ENCODE results near the gene CLIC3. TPM values are rescaled to one million over a fixed set of nuclear protein-coding genes. Genes with fewer than 3 reads are reported as not detected.

CLIC3 gene
- total RNA-seq, 4 donors from 2014 or later, result 0.36 TPM; not detected in 3

GRCh38 chr9:136963751-136964150 lies 32.6 kb downstream of the CLIC3 start:
- no peak overlapping the region for H3K4me3 ChIP-seq
- no peaks in the 10 kb centered on the region for H3K36me3 ChIP-seq
- no peaks in the 10 kb centered on the region for H3K4me1 ChIP-seq
- DNase-seq, result no peak
- no peaks in the 10 kb centered on the region for H3K9me3 ChIP-seq
- intact Hi-C loops (cut with DNase I; ENCODE audit: low total_unique reads) (no loop called here), in situ Hi-C loops (cut with MboI; ENCODE audit: low sequenced_read_pairs in 4 of 4) (no loop called here)
- TF ChIP-seq POLR2A (IDR thresholded peaks at IDR 0.05) (no peak), CTCF (IDR thresholded peaks at IDR 0.05 in 4 of 5, conservative IDR thresholded peaks at IDR 0.05 in 1 of 5) (no peak)
- no peak for ATAC-seq
- H3K27ac ChIP-seq, result no peak overlapping the region
- H3K27me3 ChIP-seq, result peaks cover 0 to 6% (median 0%) of the 10 kb centered on the region in 3 donors

- no peaks in the 10 kb centered on the region for H3K4me1 ChIP-seq
- ATAC-seq, result no peak
- in situ Hi-C loops (cut with MboI; ENCODE audit: low sequenced_read_pairs in 4 of 4), result no loop called here
- no peak for TF ChIP-seq CTCF (IDR thresholded peaks at IDR 0.05 in 4 of 5, conservative IDR thresholded peaks at IDR 0.05 in 1 of 5)
- no peak for TF ChIP-seq POLR2A (IDR thresholded peaks at IDR 0.05)
- no peaks in the 10 kb centered on the region for H3K9me3 ChIP-seq
- H3K27me3 ChIP-seq, result peaks cover 0 to 6% (median 0%) of the 10 kb centered on the region in 3 donors
- no peaks in the 10 kb centered on the region for H3K36me3 ChIP-seq
- no peak overlapping the region for H3K27ac ChIP-seq
- intact Hi-C loops (cut with DNase I; ENCODE audit: low total_unique reads), result no loop called here
- DNase-seq, result no peak
- H3K4me3 ChIP-seq, result no peak overlapping the region
Observed at GRCh38 chr9:136963341-136963740, 33.0 kb downstream of the CLIC3 start.

- H3K9me3 ChIP-seq, result no peaks in the 10 kb centered on the region
- no peak for TF ChIP-seq CTCF (IDR thresholded peaks at IDR 0.05 in 4 of 5, conservative IDR thresholded peaks at IDR 0.05 in 1 of 5)
- TF ChIP-seq POLR2A (IDR thresholded peaks at IDR 0.05), result no peak
- no peak overlapping the region for H3K4me3 ChIP-seq
- ATAC-seq (no peak), DNase-seq (no peak)
- no peaks in the 10 kb centered on the region for H3K4me1 ChIP-seq
- no peaks in the 10 kb centered on the region for H3K36me3 ChIP-seq
- H3K27me3 ChIP-seq, result peaks cover 0 to 6% (median 0%) of the 10 kb centered on the region in 3 donors
- in situ Hi-C loops (cut with MboI; ENCODE audit: low sequenced_read_pairs in 4 of 4) (no loop called here), intact Hi-C loops (cut with DNase I; ENCODE audit: low total_unique reads) (no loop called here)
- no peak overlapping the region for H3K27ac ChIP-seq
Observed at GRCh38 chr9:136962701-136963248, 33.6 kb downstream of the CLIC3 start.

- no peaks in the 10 kb centered on the region for H3K4me1 ChIP-seq
- no peak for DNase-seq
- peaks cover 0 to 6% (median 0%) of the 10 kb centered on the region in 3 donors for H3K27me3 ChIP-seq
- no peak overlapping the region for H3K27ac ChIP-seq
- H3K9me3 ChIP-seq, result no peaks in the 10 kb centered on the region
- in situ Hi-C loops (cut with MboI; ENCODE audit: low sequenced_read_pairs in 4 of 4) (no loop called here), intact Hi-C loops (cut with DNase I; ENCODE audit: low total_unique reads) (no loop called here)
- no peak overlapping the region for H3K4me3 ChIP-seq
- H3K36me3 ChIP-seq, result no peaks in the 10 kb centered on the region
- TF ChIP-seq POLR2A (IDR thresholded peaks at IDR 0.05) (no peak), CTCF (IDR thresholded peaks at IDR 0.05 in 4 of 5, conservative IDR thresholded peaks at IDR 0.05 in 1 of 5) (no peak)
- ATAC-seq, result no peak
Observed at GRCh38 chr9:136962163-136962562, 34.2 kb downstream of the CLIC3 start.
